GM12878 (cell line): ENCODE results near the gene AKAP5. TPM values are rescaled to one million over a fixed set of nuclear protein-coding genes. Genes with fewer than 3 reads are reported as not detected.
A peak's percentile ranks its signal among the peaks of the same experiment; 100 is the strongest.

Source experiments
- BCLAF1 ChIP-seq: fragments of 450-650 bp; IDR thresholded peaks from 2 replicates; pipeline ENCODE4 v1.6.1; 2017; ENCODE audit warnings: antibody characterized with exemption, mild to moderate bottlenecking, moderate library complexity
- CHD2 ChIP-seq: IDR thresholded peaks from 2 replicates; pipeline ENCODE4 v1.6.1; 2011; ENCODE audit warnings: low read depth, low read length, improper control_type of control experiment, borderline replicate concordance
- CREM ChIP-seq: IDR thresholded peaks from 2 replicates; pipeline ENCODE4 v1.6.1; 2014; ENCODE audit warnings: antibody characterized with exemption, low read depth
- E2F8 ChIP-seq: fragments of 450-650 bp; IDR thresholded peaks from 2 replicates; pipeline ENCODE4 v1.6.1; 2018; ENCODE audit warnings: mild to moderate bottlenecking, low read depth, moderate library complexity; ENCODE audit not compliant: partially characterized antibody
- EED ChIP-seq: sonication (generic); IDR thresholded peaks from 2 replicates; pipeline ENCODE4 v1.6.1; 2016; ENCODE audit warnings: antibody characterized with exemption, low read depth
- MTA2 ChIP-seq: fragments of 450-650 bp; IDR thresholded peaks from 2 replicates; pipeline ENCODE4 v1.6.1; 2016; ENCODE audit warnings: low read depth, mild to moderate bottlenecking, moderate library complexity
- MXI1 ChIP-seq: fragments of 150-350 bp; IDR thresholded peaks from 2 replicates; pipeline ENCODE4 v1.6.1; 2011; ENCODE audit warnings: low read depth, mild to moderate bottlenecking, inconsistent platforms, low read length, improper control_type of control experiment
- NFYB ChIP-seq: IDR thresholded peaks from 2 replicates; pipeline ENCODE4 v1.6.1; 2011; ENCODE audit warnings: low read depth, mild to moderate bottlenecking, low read length, improper control_type of control experiment, moderate library complexity; ENCODE audit not compliant: insufficient read depth
- NR2C1 ChIP-seq: fragments of 450-650 bp; IDR thresholded peaks from 2 replicates; pipeline ENCODE4 v1.6.1; 2017; ENCODE audit warnings: antibody characterized with exemption, mild to moderate bottlenecking, moderate library complexity
- PBX3 ChIP-seq: IDR thresholded peaks from 2 replicates; pipeline ENCODE4 v1.6.1; 2011; ENCODE audit warnings: mild to moderate bottlenecking, low read depth, low read length, moderate library complexity; ENCODE audit not compliant: insufficient replicate concordance
- POLR2AphosphoS5 ChIP-seq: IDR thresholded peaks from 2 replicates; pipeline ENCODE4 v1.6.1; 2011; ENCODE audit warnings: mild to moderate bottlenecking, low read length, inconsistent platforms
- SKIL ChIP-seq: fragments of 450-650 bp; IDR thresholded peaks from 2 replicates; pipeline ENCODE4 v1.6.1; 2017; ENCODE audit warnings: mild to moderate bottlenecking, low read depth, inconsistent platforms; ENCODE audit not compliant: poor library complexity, severe bottlenecking
- TCF12 ChIP-seq: IDR thresholded peaks from 2 replicates; pipeline ENCODE4 v1.6.1; 2011; ENCODE audit warnings: low read depth, mild to moderate bottlenecking, low read length
- ZNF592 ChIP-seq: fragments of 450-650 bp; IDR thresholded peaks from 2 replicates; pipeline ENCODE4 v1.6.1; 2017; ENCODE audit warnings: mild to moderate bottlenecking, moderate library complexity
- polyA plus RNA-seq, 11 experiments: library from polyadenylated mRNA; depleted of rRNA in 4 of 11; unstranded in 6 of 11; stranded (reverse) in 5 of 11; fragments of >200 nt; fragmentation: Nextera tagmentation in 4 of 11; fragmentation: Illumina TruSeq in 1 of 11; extraction: Ambion mirVana in 4 of 11; extraction: Trizol in 1 of 11; gene quantifications; 1 replicate in 1 of 11; 2 replicates in 10 of 11; pipeline versions ENCODE4 v1.2.1 to v1.2.3, GENCODE V29; 2011 to 2016; ENCODE audit warnings: inconsistent platforms in 2 of 11, missing spikeins in 2 of 11, low read depth in 1 of 11
- total RNA-seq, 4 experiments: library from RNA; depleted of rRNA in 3 of 4; stranded (reverse); fragments of >200 nt in 3 of 4; fragmentation: Illumina TruSeq in 1 of 4; extraction: Trizol in 1 of 4; gene quantifications; 2 replicates each; pipeline versions ENCODE4 v1.2.1 to v1.2.3, GENCODE V29; 2013 to 2021

AKAP5 gene
- total and polyA plus RNA-seq, 10 of the 15 experiments (the other 5 are each of a cell fraction or from before 2014, with no cell fraction given): 0.45 to 5.1 (median 1.7) TPM

GRCh38 chr14:64504897-64505794 lies 39.8 kb downstream of the AKAP5 start (continued):
- TF ChIP-seq CHD2: peak; percentile 84
- peak; percentile 19 for TF ChIP-seq SKIL
- TF ChIP-seq MXI1: peak; percentile 53
- TF ChIP-seq TCF12: no peak; the same call in 1 of the 2 replicates
- 0 out of 2 replicates have a peak, but pooled peaks have one; percentile 24 for TF ChIP-seq NFYB
- peak; percentile 51; the same call in 1 of the 2 replicates for TF ChIP-seq EED
- 0 out of 2 replicates have a peak, but pooled peaks have one; percentile 11 for TF ChIP-seq MTA2
- TF ChIP-seq E2F8: peak; percentile 63
- TF ChIP-seq PBX3: peak; percentile 95
- 0 out of 2 replicates have a peak, but pooled peaks have one; percentile 10 for TF ChIP-seq NR2C1
- TF ChIP-seq BCLAF1: peak; percentile 64; the same call in 1 of the 2 replicates
- no peak for TF ChIP-seq CREM
- peak; percentile 8 for TF ChIP-seq POLR2AphosphoS5
- TF ChIP-seq ZNF592: peak; percentile 38; the same call in 1 of the 2 replicates
